Fibroblast of the aortic adventitia (primary cell): ENCODE measurements around the gene DKK1. TPM values are rescaled to one million over a fixed set of nuclear protein-coding genes. Genes with fewer than 3 reads are reported as not detected.
A peak's percentile ranks its signal among the peaks of the same experiment; 100 is the strongest.

ENCODE experiments used
- DNase-seq: peaks from one replicate; pipeline ENCODE4 v3.0.0-alpha.2; 2010; ENCODE audit warnings: low read depth
- H3K4me3 ChIP-seq: 2 replicates; pipeline ENCODE4 v1.5.1; 2011; ENCODE audit warnings: low read depth, mild to moderate bottlenecking, control low read depth, low read length, moderate library complexity
- CTCF ChIP-seq: IDR thresholded peaks from 2 replicates; pipeline ENCODE4 v1.5.1; 2011; ENCODE audit warnings: mild to moderate bottlenecking, low read length, control low read depth, inconsistent platforms; ENCODE audit not compliant: insufficient read depth
- total RNA-seq: library from RNA; depleted of rRNA; stranded (reverse); fragments of >200 nt; gene quantifications from 2 replicates; pipeline ENCODE4 v1.2.3, GENCODE V29; 2012; ENCODE audit warnings: low replicate concordance

DKK1 gene
- total RNA-seq, 1 donor = 123 TPM

GRCh38 chr10:52316500-52316899 is 2.4 kb downstream of the DKK1 start:
- no peak for TF ChIP-seq CTCF
- peak; percentile 12 for DNase-seq
- H3K4me3 ChIP-seq = peak overlapping the region; percentile 98

GRCh38 chr10:52318136-52318701 is 4.1 kb downstream of the DKK1 start:
- DNase-seq = peak; percentile 58
- TF ChIP-seq CTCF = no peak
- no peak overlapping the region for H3K4me3 ChIP-seq

GRCh38 chr10:52318822-52319464 is 4.9 kb downstream of the DKK1 start:
- H3K4me3 ChIP-seq = no peak overlapping the region
- TF ChIP-seq CTCF = no peak
- peak; percentile 97 for DNase-seq

- no peak overlapping the region for H3K4me3 ChIP-seq
- peak; percentile 28 for DNase-seq
- no peak for TF ChIP-seq CTCF
Observed at GRCh38 chr10:52319926-52320325, 5.8 kb downstream of the DKK1 start.

GRCh38 chr10:52322323-52322722 is 8.2 kb downstream of the DKK1 start:
- no peak for TF ChIP-seq CTCF
- H3K4me3 ChIP-seq = no peak overlapping the region

GRCh38 chr10:52322936-52323335 is 8.9 kb downstream of the DKK1 start:
- no peak for TF ChIP-seq CTCF
- no peak overlapping the region for H3K4me3 ChIP-seq
- DNase-seq = no peak

More at GRCh38 chr10:52322323-52322722, 8.2 kb downstream of the DKK1 start:
- no peak for DNase-seq
